Stimulated activated CD8-positive, alpha-beta memory T cell treated with anti-CD3 and anti-CD28 coated beads, Interleukin-12 subunit alpha, Interleukin-12 subunit beta, amount 100 ng/mL, for 24 hours (primary cell): Measurements from ENCODE around the gene FMNL2.

Experiments
- DNase-seq: peaks from one replicate; pipeline ENCODE4 v3.0.0-alpha.2; 2020; ENCODE audit errors: extremely low read depth

Gene FMNL2

GRCh38 chr2:152446213-152446612 is 111.2 kb downstream of the FMNL2 start:
- no peak for DNase-seq

- DNase-seq, result no peak
These were observed 112.9 kb downstream of the FMNL2 start for GRCh38 chr2:152447897-152448296.

- no peak for DNase-seq
These were observed 113.6 kb downstream of the FMNL2 start for GRCh38 chr2:152448606-152449005.

- no peak for DNase-seq
These were observed 114.6 kb downstream of the FMNL2 start for GRCh38 chr2:152449578-152449977.

GRCh38 chr2:152450176-152450575 is 115.2 kb downstream of the FMNL2 start:
- DNase-seq, result no peak

GRCh38 chr2:152452256-152452973 is 117.4 kb downstream of the FMNL2 start:
- DNase-seq, result no peak

- no peak for DNase-seq
These were observed 118.3 kb downstream of the FMNL2 start for GRCh38 chr2:152453129-152453911.

GRCh38 chr2:152454371-152454770 is 119.4 kb downstream of the FMNL2 start:
- DNase-seq, result no peak

GRCh38 chr2:152454960-152455359 is 120.0 kb downstream of the FMNL2 start:
- no peak for DNase-seq

GRCh38 chr2:152455738-152456137 is 120.8 kb downstream of the FMNL2 start:
- no peak for DNase-seq

GRCh38 chr2:152456262-152456661 is 121.3 kb downstream of the FMNL2 start:
- no peak for DNase-seq

- no peak for DNase-seq
These were observed 123.5 kb downstream of the FMNL2 start for GRCh38 chr2:152458441-152458940.

GRCh38 chr2:152459091-152459490 is 124.1 kb downstream of the FMNL2 start:
- no peak for DNase-seq

GRCh38 chr2:152460567-152460966 is 125.6 kb downstream of the FMNL2 start:
- no peak for DNase-seq

- DNase-seq, result no peak
These were observed 127.1 kb downstream of the FMNL2 start for GRCh38 chr2:152462120-152462519.

- no peak for DNase-seq
These were observed 127.8 kb downstream of the FMNL2 start for GRCh38 chr2:152462779-152463178.

- no peak for DNase-seq
These were observed 130.0 kb downstream of the FMNL2 start for GRCh38 chr2:152464851-152465470.

- no peak for DNase-seq
These were observed 130.6 kb downstream of the FMNL2 start for GRCh38 chr2:152465541-152465940.

GRCh38 chr2:152466041-152466440 is 131.1 kb downstream of the FMNL2 start:
- DNase-seq, result no peak

- no peak for DNase-seq
These were observed 132.2 kb downstream of the FMNL2 start for GRCh38 chr2:152466980-152467676.

GRCh38 chr2:152467677-152468410 is 132.9 kb downstream of the FMNL2 start:
- DNase-seq, result no peak
